PC-3 (cell line): ENCODE measurements around the gene SLC16A13.

Source experiments
- EZH2 ChIP-seq: fragments of 300-600 bp; sonication (generic); IDR thresholded peaks from one replicate; pipeline ENCODE4 v1.6.1; 2017; ENCODE audit warnings: antibody characterized with exemption, mild to moderate bottlenecking, low read length; ENCODE audit not compliant: unreplicated experiment
- EZH2phosphoT487 ChIP-seq: fragments of 300-600 bp; sonication (generic); IDR thresholded peaks from 2 replicates; pipeline ENCODE4 v1.6.1; 2018; ENCODE audit warnings: mild to moderate bottlenecking, antibody characterized with exemption, low read length, borderline replicate concordance
- TF ChIP-seq, protein P1 (sequence below): fragments of 300-600 bp; sonication (generic); conservative IDR thresholded peaks from 2 replicates; pipeline ENCODE4 v1.5.1; 2017; ENCODE audit warnings: antibody characterized with exemption, low read depth, mild to moderate bottlenecking, low read length

DNA sequence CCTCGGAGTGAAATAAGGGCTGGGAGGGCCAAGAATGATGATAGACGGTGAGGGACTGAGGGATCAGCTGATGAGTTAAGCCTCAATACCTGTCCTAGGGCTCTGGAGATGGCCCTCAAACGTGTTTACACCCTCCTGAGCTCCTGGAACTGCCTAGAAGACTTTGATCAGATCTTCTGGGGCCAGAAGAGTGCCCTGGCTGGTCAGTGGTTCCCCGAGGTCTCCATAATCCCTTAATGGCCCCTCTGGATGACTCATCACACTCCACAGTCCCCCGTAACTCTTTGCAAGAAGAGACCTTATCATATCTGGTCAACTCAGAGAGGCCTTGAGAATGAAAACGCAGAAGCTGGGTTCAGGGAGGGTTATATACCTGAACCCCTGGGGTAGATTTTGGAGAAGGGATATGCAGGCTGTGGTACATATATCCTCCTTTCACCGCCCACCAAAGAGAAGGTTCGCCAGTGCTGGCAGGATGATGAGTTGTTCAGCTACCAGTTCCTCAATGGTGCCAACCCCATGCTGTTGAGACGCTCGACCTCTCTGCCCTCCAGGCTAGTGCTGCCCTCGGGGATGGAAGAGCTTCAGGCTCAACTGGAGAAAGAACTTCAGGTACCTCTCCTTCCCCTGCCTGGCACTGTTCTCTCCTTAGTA is 36.8 kb upstream of the SLC16A13 start:
- TF ChIP-seq EZH2phosphoT487 (no peak), EZH2 (no peak)
- TF ChIP-seq, protein P1, sequence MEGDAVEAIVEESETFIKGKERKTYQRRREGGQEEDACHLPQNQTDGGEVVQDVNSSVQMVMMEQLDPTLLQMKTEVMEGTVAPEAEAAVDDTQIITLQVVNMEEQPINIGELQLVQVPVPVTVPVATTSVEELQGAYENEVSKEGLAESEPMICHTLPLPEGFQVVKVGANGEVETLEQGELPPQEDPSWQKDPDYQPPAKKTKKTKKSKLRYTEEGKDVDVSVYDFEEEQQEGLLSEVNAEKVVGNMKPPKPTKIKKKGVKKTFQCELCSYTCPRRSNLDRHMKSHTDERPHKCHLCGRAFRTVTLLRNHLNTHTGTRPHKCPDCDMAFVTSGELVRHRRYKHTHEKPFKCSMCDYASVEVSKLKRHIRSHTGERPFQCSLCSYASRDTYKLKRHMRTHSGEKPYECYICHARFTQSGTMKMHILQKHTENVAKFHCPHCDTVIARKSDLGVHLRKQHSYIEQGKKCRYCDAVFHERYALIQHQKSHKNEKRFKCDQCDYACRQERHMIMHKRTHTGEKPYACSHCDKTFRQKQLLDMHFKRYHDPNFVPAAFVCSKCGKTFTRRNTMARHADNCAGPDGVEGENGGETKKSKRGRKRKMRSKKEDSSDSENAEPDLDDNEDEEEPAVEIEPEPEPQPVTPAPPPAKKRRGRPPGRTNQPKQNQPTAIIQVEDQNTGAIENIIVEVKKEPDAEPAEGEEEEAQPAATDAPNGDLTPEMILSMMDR, result no peak
